WTC11 (cell line): ENCODE measurements around the gene PAN2. TPM values are rescaled to one million over a fixed set of nuclear protein-coding genes. Genes with fewer than 3 reads are reported as not detected.
A peak's percentile ranks its signal among the peaks of the same experiment; 100 is the strongest.

ENCODE experiments used
- ATAC-seq: fragments of 200-7000 bp; cut with Tn5 transposase; 2 replicates; pipeline ENCODE4 v1.10.0; 2021; ENCODE audit warnings: mild to moderate bottlenecking, moderate library complexity
- CTCF ChIA-PET: fragments of 300-600 bp; sonication (Branson Sonifier 250); formaldehyde crosslinking; loops from one replicate; lab custom pipeline; 2021; ENCODE audit warnings: antibody characterized with exemption; lab: Charles Lee
- POLR2A ChIA-PET: fragments of 350-600 bp; sonication (Branson Sonifier 250); formaldehyde crosslinking; loops from one replicate; lab custom pipeline; 2021; ENCODE audit warnings: antibody characterized with exemption; lab: Charles Lee
- DNase-seq: peaks from one replicate; pipeline ENCODE4 v3.0.0; 2021; ENCODE audit warnings: low spot score
- H3K27ac Mint-ChIP-seq: 2 replicates; pipeline ENCODE4 v1.8.0; 2021; ENCODE audit warnings: mixed read lengths
- H3K27me3 Mint-ChIP-seq: 2 replicates; pipeline ENCODE4 v1.8.0; 2021; ENCODE audit warnings: low read depth, mild to moderate bottlenecking, moderate library complexity, mixed read lengths
- H3K36me3 Mint-ChIP-seq: 2 replicates; pipeline ENCODE4 v1.8.0; 2021; ENCODE audit warnings: mixed read lengths
- H3K4me1 Mint-ChIP-seq: 2 replicates; pipeline ENCODE4 v1.8.0; 2022; ENCODE audit warnings: mixed read lengths
- H3K4me3 Mint-ChIP-seq: 2 replicates; pipeline ENCODE4 v1.8.0; 2021; ENCODE audit warnings: mild to moderate bottlenecking, moderate library complexity, mixed read lengths
- H3K9me3 Mint-ChIP-seq: 2 replicates; pipeline ENCODE4 v1.8.0; 2021; ENCODE audit warnings: mixed read lengths
- ARID4B ChIP-seq: sonication (generic); formaldehyde crosslinking; IDR thresholded peaks from 2 replicates; pipeline ENCODE4 v1.8.0; 2023; ENCODE audit warnings: missing genetic modification reagents, mild to moderate bottlenecking, borderline replicate concordance
- EMX1 ChIP-seq: fragments of 250-450 bp; sonication (Bioruptor Pico); IDR thresholded peaks from 2 replicates; pipeline ENCODE4 v1.8.0; 2021; ENCODE audit warnings: mild to moderate bottlenecking
- HMGA2 ChIP-seq: fragments of 250-450 bp; sonication (Bioruptor Pico); IDR thresholded peaks from 2 replicates; pipeline ENCODE4 v1.4.0; 2021; ENCODE audit warnings: mild to moderate bottlenecking, moderate library complexity
- JUN ChIP-seq: sonication (generic); formaldehyde crosslinking; IDR thresholded peaks from 2 replicates; pipeline ENCODE4 v1.8.0; 2023; ENCODE audit warnings: mild to moderate bottlenecking, missing genetic modification reagents
- MXD4 ChIP-seq: fragments of 250-450 bp; sonication (Bioruptor Pico); IDR thresholded peaks from 2 replicates; pipeline ENCODE4 v1.8.0; 2021; ENCODE audit warnings: mild to moderate bottlenecking, moderate library complexity, borderline replicate concordance
- NFE2L1 ChIP-seq: sonication (generic); formaldehyde crosslinking; IDR thresholded peaks from 2 replicates; pipeline ENCODE4 v1.8.1; 2023; ENCODE audit warnings: missing genetic modification reagents
- PRRX2 ChIP-seq: fragments of 250-450 bp; sonication (Bioruptor Pico); IDR thresholded peaks from 2 replicates; pipeline ENCODE4 v1.8.0; 2021; ENCODE audit warnings: mild to moderate bottlenecking
- SMAD4 ChIP-seq: sonication (generic); formaldehyde crosslinking; IDR thresholded peaks from 2 replicates; pipeline ENCODE4 v1.8.0; 2022; ENCODE audit warnings: mild to moderate bottlenecking, missing genetic modification reagents
- SP1 ChIP-seq: sonication (generic); formaldehyde crosslinking; conservative IDR thresholded peaks from 2 replicates; pipeline ENCODE4 v1.8.1; 2022; ENCODE audit warnings: missing genetic modification reagents
- ZNF281 ChIP-seq: sonication (generic); formaldehyde crosslinking; IDR thresholded peaks from 2 replicates; pipeline ENCODE4 v1.8.0; 2023; ENCODE audit warnings: mild to moderate bottlenecking, missing genetic modification reagents
- total RNA-seq: library from RNA; stranded (reverse); gene quantifications from 3 replicates; pipeline ENCODE4 v1.2.3, GENCODE V29; 2021
- TF ChIP-seq, protein P1 (sequence below): sonication (generic); formaldehyde crosslinking; IDR thresholded peaks from 2 replicates; pipeline ENCODE4 v1.8.1; 2022; ENCODE audit warnings: low read depth, mild to moderate bottlenecking, moderate library complexity, missing genetic modification reagents, borderline replicate concordance
- TF ChIP-seq, protein P2 (sequence below): fragments of 200-600 bp; IDR thresholded peaks from 2 replicates; pipeline ENCODE4 v1.8.0; 2022; ENCODE audit warnings: antibody characterized with exemption
- TF ChIP-seq, protein P3 (sequence below): sonication (generic); formaldehyde crosslinking; IDR thresholded peaks from 2 replicates; pipeline ENCODE4 v1.8.1; 2023; ENCODE audit warnings: mild to moderate bottlenecking, missing genetic modification reagents
- TF ChIP-seq, protein P4 (sequence below): fragments of 250-450 bp; sonication (Bioruptor Pico); IDR thresholded peaks from 2 replicates; pipeline ENCODE4 v1.9.0; 2021; ENCODE audit warnings: mild to moderate bottlenecking, borderline replicate concordance

The PAN2 gene
- total RNA-seq, 1 experiment from 2014 or later = 46.7 TPM

- H3K27me3 Mint-ChIP-seq = no peaks in the 10 kb centered on the region
- TF ChIP-seq, protein P1, sequence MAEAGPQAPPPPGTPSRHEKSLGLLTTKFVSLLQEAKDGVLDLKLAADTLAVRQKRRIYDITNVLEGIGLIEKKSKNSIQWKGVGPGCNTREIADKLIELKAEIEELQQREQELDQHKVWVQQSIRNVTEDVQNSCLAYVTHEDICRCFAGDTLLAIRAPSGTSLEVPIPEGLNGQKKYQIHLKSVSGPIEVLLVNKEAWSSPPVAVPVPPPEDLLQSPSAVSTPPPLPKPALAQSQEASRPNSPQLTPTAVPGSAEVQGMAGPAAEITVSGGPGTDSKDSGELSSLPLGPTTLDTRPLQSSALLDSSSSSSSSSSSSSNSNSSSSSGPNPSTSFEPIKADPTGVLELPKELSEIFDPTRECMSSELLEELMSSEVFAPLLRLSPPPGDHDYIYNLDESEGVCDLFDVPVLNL (CRISPR knock-in tag) = no peak
- no peak for TF ChIP-seq PRRX2 (CRISPR knock-in tag)
- TF ChIP-seq, protein P2, sequence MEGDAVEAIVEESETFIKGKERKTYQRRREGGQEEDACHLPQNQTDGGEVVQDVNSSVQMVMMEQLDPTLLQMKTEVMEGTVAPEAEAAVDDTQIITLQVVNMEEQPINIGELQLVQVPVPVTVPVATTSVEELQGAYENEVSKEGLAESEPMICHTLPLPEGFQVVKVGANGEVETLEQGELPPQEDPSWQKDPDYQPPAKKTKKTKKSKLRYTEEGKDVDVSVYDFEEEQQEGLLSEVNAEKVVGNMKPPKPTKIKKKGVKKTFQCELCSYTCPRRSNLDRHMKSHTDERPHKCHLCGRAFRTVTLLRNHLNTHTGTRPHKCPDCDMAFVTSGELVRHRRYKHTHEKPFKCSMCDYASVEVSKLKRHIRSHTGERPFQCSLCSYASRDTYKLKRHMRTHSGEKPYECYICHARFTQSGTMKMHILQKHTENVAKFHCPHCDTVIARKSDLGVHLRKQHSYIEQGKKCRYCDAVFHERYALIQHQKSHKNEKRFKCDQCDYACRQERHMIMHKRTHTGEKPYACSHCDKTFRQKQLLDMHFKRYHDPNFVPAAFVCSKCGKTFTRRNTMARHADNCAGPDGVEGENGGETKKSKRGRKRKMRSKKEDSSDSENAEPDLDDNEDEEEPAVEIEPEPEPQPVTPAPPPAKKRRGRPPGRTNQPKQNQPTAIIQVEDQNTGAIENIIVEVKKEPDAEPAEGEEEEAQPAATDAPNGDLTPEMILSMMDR = no peak
- TF ChIP-seq NFE2L1 = no peak
- TF ChIP-seq, protein P3, sequence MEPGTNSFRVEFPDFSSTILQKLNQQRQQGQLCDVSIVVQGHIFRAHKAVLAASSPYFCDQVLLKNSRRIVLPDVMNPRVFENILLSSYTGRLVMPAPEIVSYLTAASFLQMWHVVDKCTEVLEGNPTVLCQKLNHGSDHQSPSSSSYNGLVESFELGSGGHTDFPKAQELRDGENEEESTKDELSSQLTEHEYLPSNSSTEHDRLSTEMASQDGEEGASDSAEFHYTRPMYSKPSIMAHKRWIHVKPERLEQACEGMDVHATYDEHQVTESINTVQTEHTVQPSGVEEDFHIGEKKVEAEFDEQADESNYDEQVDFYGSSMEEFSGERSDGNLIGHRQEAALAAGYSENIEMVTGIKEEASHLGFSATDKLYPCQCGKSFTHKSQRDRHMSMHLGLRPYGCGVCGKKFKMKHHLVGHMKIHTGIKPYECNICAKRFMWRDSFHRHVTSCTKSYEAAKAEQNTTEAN (CRISPR knock-in tag) = no peak
- TF ChIP-seq, all 79 proteins: peak for 0
- POLR2A ChIA-PET = interaction anchor here (0.9 kb wide), 1 partner anchor 78 kb away, joined by 5 read pairs; no protein-coding TSS in a partner anchor
- Mint-ChIP-seq H3K9me3 (no peaks in the 10 kb centered on the region), H3K4me1 (peaks cover 14% of the 10 kb centered on the region), H3K36me3 (peaks cover 10% of the 10 kb centered on the region; the same call in 1 of the 2 replicates), H3K4me3 (no peak overlapping the region), H3K27ac (peak overlapping the region; percentile 0; the same call in 1 of the 2 replicates)
- CTCF ChIA-PET = no interaction called here
- DNase-seq = no peak
- no peak for ATAC-seq
Measured at GRCh38 chr12:56330936-56331490, 2.8 kb downstream of the PAN2 start.

- CTCF ChIA-PET = no interaction called here
- Mint-ChIP-seq H3K27me3 (no peaks in the 10 kb centered on the region), H3K27ac (no peak overlapping the region), H3K4me1 (no peaks in the 10 kb centered on the region), H3K9me3 (no peaks in the 10 kb centered on the region), H3K4me3 (no peak overlapping the region), H3K36me3 (peaks cover 39% of the 10 kb centered on the region)
- POLR2A ChIA-PET = no interaction called here
- no peak for ATAC-seq
- no peak for DNase-seq
- TF ChIP-seq HMGA2 (CRISPR knock-in tag) = no peak
- TF ChIP-seq, protein P1 (CRISPR knock-in tag) = no peak
- TF ChIP-seq SMAD4 (CRISPR knock-in tag) = no peak
- no peak for TF ChIP-seq SP1 (CRISPR knock-in tag)
- TF ChIP-seq ARID4B (CRISPR knock-in tag) = no peak
- no peak for TF ChIP-seq ZNF281 (CRISPR knock-in tag)
- no peak for TF ChIP-seq MXD4 (CRISPR knock-in tag)
- no peak for TF ChIP-seq EMX1 (CRISPR knock-in tag)
- TF ChIP-seq, protein P4, sequence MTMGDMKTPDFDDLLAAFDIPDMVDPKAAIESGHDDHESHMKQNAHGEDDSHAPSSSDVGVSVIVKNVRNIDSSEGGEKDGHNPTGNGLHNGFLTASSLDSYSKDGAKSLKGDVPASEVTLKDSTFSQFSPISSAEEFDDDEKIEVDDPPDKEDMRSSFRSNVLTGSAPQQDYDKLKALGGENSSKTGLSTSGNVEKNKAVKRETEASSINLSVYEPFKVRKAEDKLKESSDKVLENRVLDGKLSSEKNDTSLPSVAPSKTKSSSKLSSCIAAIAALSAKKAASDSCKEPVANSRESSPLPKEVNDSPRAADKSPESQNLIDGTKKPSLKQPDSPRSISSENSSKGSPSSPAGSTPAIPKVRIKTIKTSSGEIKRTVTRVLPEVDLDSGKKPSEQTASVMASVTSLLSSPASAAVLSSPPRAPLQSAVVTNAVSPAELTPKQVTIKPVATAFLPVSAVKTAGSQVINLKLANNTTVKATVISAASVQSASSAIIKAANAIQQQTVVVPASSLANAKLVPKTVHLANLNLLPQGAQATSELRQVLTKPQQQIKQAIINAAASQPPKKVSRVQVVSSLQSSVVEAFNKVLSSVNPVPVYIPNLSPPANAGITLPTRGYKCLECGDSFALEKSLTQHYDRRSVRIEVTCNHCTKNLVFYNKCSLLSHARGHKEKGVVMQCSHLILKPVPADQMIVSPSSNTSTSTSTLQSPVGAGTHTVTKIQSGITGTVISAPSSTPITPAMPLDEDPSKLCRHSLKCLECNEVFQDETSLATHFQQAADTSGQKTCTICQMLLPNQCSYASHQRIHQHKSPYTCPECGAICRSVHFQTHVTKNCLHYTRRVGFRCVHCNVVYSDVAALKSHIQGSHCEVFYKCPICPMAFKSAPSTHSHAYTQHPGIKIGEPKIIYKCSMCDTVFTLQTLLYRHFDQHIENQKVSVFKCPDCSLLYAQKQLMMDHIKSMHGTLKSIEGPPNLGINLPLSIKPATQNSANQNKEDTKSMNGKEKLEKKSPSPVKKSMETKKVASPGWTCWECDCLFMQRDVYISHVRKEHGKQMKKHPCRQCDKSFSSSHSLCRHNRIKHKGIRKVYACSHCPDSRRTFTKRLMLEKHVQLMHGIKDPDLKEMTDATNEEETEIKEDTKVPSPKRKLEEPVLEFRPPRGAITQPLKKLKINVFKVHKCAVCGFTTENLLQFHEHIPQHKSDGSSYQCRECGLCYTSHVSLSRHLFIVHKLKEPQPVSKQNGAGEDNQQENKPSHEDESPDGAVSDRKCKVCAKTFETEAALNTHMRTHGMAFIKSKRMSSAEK (CRISPR knock-in tag) = no peak
- no peak for TF ChIP-seq JUN (CRISPR knock-in tag)
Measured at GRCh38 chr12:56326533-56326932, 7.3 kb downstream of the PAN2 start.
